ENCODE measurements around the gene ENPP6. TPM values are rescaled to one million over a fixed set of nuclear protein-coding genes. Genes with fewer than 3 reads are reported as not detected.

ENPP6 gene
- total RNA-seq, 1 donor from 2014 or later = not detected

- DNase-seq = no peak
- no peaks in the 10 kb centered on the region for H3K4me1 ChIP-seq
- peaks cover 6% of the 10 kb centered on the region for H3K9me3 ChIP-seq (replicated peaks)
- intact Hi-C loops (cut with micrococcal nuclease) = no loop called here
- no peaks in the 10 kb centered on the region for H3K27me3 ChIP-seq (ENCODE audit: low read depth)
- no peak overlapping the region for H3K4me3 ChIP-seq
- no peak for TF ChIP-seq CTCF (IDR thresholded peaks at IDR 0.05; ENCODE audit: borderline replicate concordance)
- H3K27ac ChIP-seq (replicated peaks) = no peak overlapping the region
- no peaks in the 10 kb centered on the region for H3K36me3 ChIP-seq
Observed at GRCh38 chr4:184080674-184081073, 137.0 kb downstream of the ENPP6 start.

DNA sequence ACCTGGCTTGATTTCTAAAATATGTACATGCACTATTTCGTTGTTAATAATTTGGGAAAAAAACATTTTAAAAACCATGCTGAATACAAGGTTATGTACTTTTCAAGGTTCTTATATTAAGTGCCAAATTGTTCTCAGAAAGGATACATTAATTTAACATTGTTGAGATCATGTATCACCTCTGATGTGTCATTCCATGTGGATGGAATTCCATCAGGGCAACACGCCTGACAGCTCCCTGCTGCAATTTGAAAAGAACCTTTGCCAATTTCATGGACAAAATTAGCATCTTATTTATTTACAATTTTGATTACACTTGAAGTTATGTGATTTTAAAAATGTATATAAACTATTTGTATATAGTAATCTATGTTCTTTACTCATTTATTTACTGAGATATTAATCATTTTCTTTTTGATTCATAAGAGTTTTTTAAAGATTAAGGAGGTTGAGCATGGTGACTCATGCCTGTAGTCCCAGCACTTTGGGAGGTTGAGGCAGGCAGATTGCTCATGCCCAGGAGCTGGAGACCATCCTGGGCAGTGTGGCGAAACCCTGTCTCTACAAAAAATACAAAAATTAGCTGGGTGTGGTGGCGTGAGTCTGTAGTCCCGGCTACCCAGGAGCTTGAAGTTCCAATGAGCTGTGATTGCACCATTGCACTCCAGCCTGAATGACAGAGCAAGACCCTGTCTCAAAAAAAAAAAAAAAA, 142.8 kb downstream of the ENPP6 start:
- intact Hi-C loops (cut with micrococcal nuclease) = no loop called here
- no peak for TF ChIP-seq CTCF (IDR thresholded peaks at IDR 0.05; ENCODE audit: borderline replicate concordance)
- Histone ChIP-seq H3K27ac (replicated peaks) (no peak overlapping the region), H3K36me3 (peaks cover 12% of the 10 kb centered on the region), H3K4me3 (no peak overlapping the region), H3K4me1 (no peaks in the 10 kb centered on the region), H3K27me3 (ENCODE audit: low read depth) (no peaks in the 10 kb centered on the region), H3K9me3 (replicated peaks) (peaks cover 39% of the 10 kb centered on the region)
- no peak for DNase-seq

- intact Hi-C loops (cut with micrococcal nuclease) = no loop called here
- Histone ChIP-seq H3K27ac (replicated peaks) (no peak overlapping the region), H3K36me3 (peaks cover 7% of the 10 kb centered on the region), H3K27me3 (ENCODE audit: low read depth) (no peaks in the 10 kb centered on the region), H3K4me1 (no peaks in the 10 kb centered on the region), H3K9me3 (replicated peaks) (peaks cover 23% of the 10 kb centered on the region), H3K4me3 (no peak overlapping the region)
- TF ChIP-seq CTCF (IDR thresholded peaks at IDR 0.05; ENCODE audit: borderline replicate concordance) = no peak
- no peak for DNase-seq
Observed at GRCh38 chr4:184067931-184068554, 149.6 kb downstream of the ENPP6 start.

DNA sequence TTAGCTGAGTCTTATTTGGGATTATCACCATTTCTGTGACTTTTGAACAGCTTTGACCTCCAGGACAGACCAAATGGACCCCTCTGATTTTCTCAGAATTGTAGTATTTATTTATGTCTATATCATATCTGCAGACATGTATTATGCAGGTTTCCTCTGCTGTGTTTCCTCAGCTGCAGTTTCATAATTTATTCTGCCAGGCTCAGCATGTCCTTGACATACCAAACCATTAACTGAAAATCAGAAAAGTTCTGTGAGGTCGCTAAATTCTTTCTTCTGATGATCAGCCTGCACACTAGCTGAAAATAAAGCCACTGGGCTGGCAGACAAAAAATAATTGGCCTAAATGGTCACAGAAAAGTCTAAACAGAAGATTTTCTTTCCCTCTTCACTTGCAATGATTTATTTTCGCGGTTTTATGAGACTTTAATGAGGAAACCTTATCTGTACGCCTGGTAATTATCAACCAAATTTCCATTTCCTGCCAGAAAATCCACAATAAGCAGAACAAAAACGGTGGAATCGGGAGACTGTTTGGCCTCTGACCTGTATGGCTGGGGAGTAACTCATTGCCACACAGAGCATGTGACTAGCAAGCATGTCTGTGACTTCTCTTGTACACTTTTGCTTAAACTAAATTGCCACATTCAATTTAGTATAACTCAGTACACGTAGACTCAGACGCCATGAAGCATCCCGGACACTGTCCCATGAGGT, 150.9 kb downstream of the ENPP6 start:
- Histone ChIP-seq H3K36me3 (peaks cover 7% of the 10 kb centered on the region), H3K4me1 (no peaks in the 10 kb centered on the region), H3K27ac (replicated peaks) (no peak overlapping the region), H3K9me3 (replicated peaks) (peaks cover 10% of the 10 kb centered on the region), H3K4me3 (no peak overlapping the region), H3K27me3 (ENCODE audit: low read depth) (no peaks in the 10 kb centered on the region)
- TF ChIP-seq CTCF (IDR thresholded peaks at IDR 0.05; ENCODE audit: borderline replicate concordance) = no peak
- no peak for DNase-seq
- intact Hi-C loops (cut with micrococcal nuclease) = no loop called here

DNA sequence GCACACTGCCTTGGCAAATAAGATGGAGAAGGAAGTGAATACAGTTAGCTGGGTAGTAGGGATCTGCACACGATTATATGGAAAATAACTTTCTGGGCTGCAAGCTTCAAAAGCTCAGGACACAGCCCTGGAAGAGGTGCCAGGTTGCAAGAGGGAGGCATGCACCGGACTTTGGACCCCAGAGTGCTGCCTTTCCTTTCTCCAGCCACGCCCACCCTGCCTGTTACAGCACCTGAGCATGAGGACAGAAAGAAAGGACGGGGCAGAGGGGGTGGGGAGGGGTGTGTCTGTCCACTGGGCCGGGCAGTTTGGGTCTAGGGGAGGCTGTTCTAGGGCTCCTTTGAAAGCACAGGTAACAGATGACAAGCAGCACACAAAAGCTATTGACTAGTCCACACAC, 152.8 kb downstream of the ENPP6 start:
- intact Hi-C loops (cut with micrococcal nuclease) = no loop called here
- Histone ChIP-seq H3K4me3 (no peak overlapping the region), H3K9me3 (replicated peaks) (no peaks in the 10 kb centered on the region), H3K36me3 (no peaks in the 10 kb centered on the region), H3K27ac (replicated peaks) (no peak overlapping the region), H3K27me3 (ENCODE audit: low read depth) (no peaks in the 10 kb centered on the region), H3K4me1 (no peaks in the 10 kb centered on the region)
- no peak for DNase-seq
- no peak for TF ChIP-seq CTCF (IDR thresholded peaks at IDR 0.05; ENCODE audit: borderline replicate concordance)
